Kidney epithelial cell (primary cell): ENCODE results near the gene DPP6. TPM values are rescaled to one million over a fixed set of nuclear protein-coding genes. Genes with fewer than 3 reads are reported as not detected.

Experiments used
- DNase-seq: peaks from one replicate; pipeline ENCODE4 v3.0.0-alpha.2; 2010; ENCODE audit warnings: low read depth
- H3K27me3 ChIP-seq: 2 replicates; pipeline ENCODE4 v1.6.0; 2011; ENCODE audit warnings: low read length; ENCODE audit not compliant: control insufficient read depth, insufficient read depth
- H3K36me3 ChIP-seq: 2 replicates; pipeline ENCODE4 v1.5.1; 2011; ENCODE audit warnings: low read length; ENCODE audit not compliant: control insufficient read depth, insufficient read depth
- H3K4me3 ChIP-seq: 2 replicates; pipeline ENCODE4 v1.5.1; 2011; ENCODE audit warnings: low read depth, mild to moderate bottlenecking, control low read depth, low read length
- CTCF ChIP-seq: IDR thresholded peaks from 2 replicates; pipeline ENCODE4 v1.5.1; 2011; ENCODE audit warnings: mild to moderate bottlenecking, moderate library complexity, low read length, control low read depth, inconsistent platforms; ENCODE audit not compliant: insufficient read depth, poor library complexity, severe bottlenecking
- total RNA-seq: library from RNA; depleted of rRNA; stranded (reverse); fragments of >200 nt; gene quantifications from 2 replicates; pipeline ENCODE4 v1.2.3, GENCODE V29; 2015

The DPP6 gene
- total RNA-seq, 1 donor from 2014 or later: 0.84 TPM

- no peak for TF ChIP-seq CTCF
- no peak overlapping the region for H3K4me3 ChIP-seq
- H3K27me3 ChIP-seq: no peaks in the 10 kb centered on the region
- DNase-seq: no peak
- no peaks in the 10 kb centered on the region for H3K36me3 ChIP-seq
Observed at GRCh38 chr7:154584352-154585252, 532.4 kb downstream of the DPP6 start.

- Histone ChIP-seq H3K4me3 (no peak overlapping the region), H3K36me3 (no peaks in the 10 kb centered on the region)
- DNase-seq: no peak
Observed at GRCh38 chr7:154587792-154588191, 535.6 kb downstream of the DPP6 start.

GRCh38 chr7:154591544-154591943 lies 539.3 kb downstream of the DPP6 start:
- no peak for TF ChIP-seq CTCF
- Histone ChIP-seq H3K27me3 (no peaks in the 10 kb centered on the region), H3K4me3 (no peak overlapping the region), H3K36me3 (no peaks in the 10 kb centered on the region)
- no peak for DNase-seq

More at GRCh38 chr7:154587792-154588191, 535.6 kb downstream of the DPP6 start:
- H3K27me3 ChIP-seq: no peaks in the 10 kb centered on the region
- no peak for TF ChIP-seq CTCF

- no peak for DNase-seq
- TF ChIP-seq CTCF: no peak
- Histone ChIP-seq H3K27me3 (no peaks in the 10 kb centered on the region), H3K36me3 (no peaks in the 10 kb centered on the region), H3K4me3 (no peak overlapping the region)
Observed at GRCh38 chr7:154592388-154592787, 540.2 kb downstream of the DPP6 start.

GRCh38 chr7:154598396-154598795 lies 546.2 kb downstream of the DPP6 start:
- H3K36me3 ChIP-seq: no peaks in the 10 kb centered on the region
- no peaks in the 10 kb centered on the region for H3K27me3 ChIP-seq
- no peak for TF ChIP-seq CTCF
- DNase-seq: no peak
- H3K4me3 ChIP-seq: no peak overlapping the region
